Measurements from ENCODE around the gene ZNF593.

ZNF593 gene

GRCh38 chr1:26169669-26170471 lies at the start of gene ZNF593:
ZNF593 (plus strand) TSS chr1:26169908; CDS start chr1:26169984, 76 bp downstream.
- peak; percentile 88 to 93 for DNase-seq (ENCODE audit: low spot score in 2 of 2)
- peak within 1 kb of the TSS; percentile 94 for H3K27ac Mint-ChIP-seq
- peak; percentile 94 for ATAC-seq (ENCODE audit: low read depth)
- peaks cover 1% of the 10 kb centered on the region for H3K27me3 Mint-ChIP-seq
- peak within 1 kb of the TSS; percentile 95 for H3K4me3 Mint-ChIP-seq
- no peaks in the 10 kb centered on the region for H3K9me3 Mint-ChIP-seq
- peaks cover 13% of the 10 kb centered on the region for H3K4me1 Mint-ChIP-seq
- H3K36me3 Mint-ChIP-seq = no peaks in the 10 kb centered on the region

GRCh38 chr1:26121854-26122773 lies 47.6 kb upstream of the ZNF593 start:
- Mint-ChIP-seq H3K9me3 (no peaks in the 10 kb centered on the region), H3K27me3 (no peaks in the 10 kb centered on the region), H3K4me1 (peaks cover 9% of the 10 kb centered on the region), H3K36me3 (peaks cover 7% of the 10 kb centered on the region), H3K27ac (no peak overlapping the region), H3K4me3 (no peak overlapping the region)
- ATAC-seq (ENCODE audit: low read depth) (no peak), DNase-seq (ENCODE audit: low spot score in 2 of 2) (no peak)

DNA sequence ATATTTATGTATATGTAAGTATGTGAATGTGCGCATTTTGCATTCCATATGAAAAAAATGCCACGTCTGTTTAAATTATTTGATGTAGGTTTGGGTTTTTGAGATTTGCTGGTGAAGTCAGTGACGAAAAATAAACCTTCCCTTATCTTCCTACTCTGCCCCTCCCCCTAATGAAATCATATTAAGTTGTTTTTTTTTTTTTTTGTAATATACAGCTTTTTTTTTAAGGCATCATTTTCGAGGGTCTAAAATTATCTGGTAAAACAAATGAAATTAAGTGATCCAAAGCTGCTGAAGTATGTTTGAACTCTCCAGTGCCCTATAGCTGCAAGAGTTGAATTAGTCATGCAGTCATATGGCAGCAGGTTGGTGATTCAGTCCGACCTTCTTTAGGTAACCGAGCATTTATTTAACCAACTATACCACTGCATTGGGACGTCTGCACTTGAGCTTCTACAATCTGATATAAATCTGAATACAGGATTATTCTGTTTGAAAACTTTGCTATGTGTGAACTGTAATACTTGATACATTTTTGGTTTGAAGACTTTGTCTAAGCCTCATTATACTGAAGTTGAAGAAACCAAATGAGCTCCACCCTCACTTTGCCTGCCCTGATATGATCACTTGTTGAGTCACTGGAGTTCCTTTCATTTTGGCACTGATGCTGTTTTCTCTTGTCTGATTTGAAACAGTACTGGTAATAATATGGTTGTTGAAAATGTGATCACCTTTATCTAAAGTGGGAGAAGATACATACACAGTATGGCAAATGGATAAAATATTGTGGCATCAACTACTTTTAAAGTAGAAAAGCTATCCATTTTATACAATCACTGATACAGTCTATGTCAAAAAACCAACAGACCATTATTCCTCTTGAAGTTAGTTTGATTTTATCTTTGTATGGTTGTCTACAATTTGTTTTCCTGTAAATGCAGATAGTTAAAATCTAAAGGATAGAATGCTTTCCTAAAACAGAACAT lies 46.4 kb upstream of the ZNF593 start:
- H3K4me3 Mint-ChIP-seq = no peak overlapping the region
- DNase-seq (ENCODE audit: low spot score in 2 of 2) (no peak), ATAC-seq (ENCODE audit: low read depth) (no peak)
- peaks cover 7% of the 10 kb centered on the region for H3K36me3 Mint-ChIP-seq
- H3K27me3 Mint-ChIP-seq = peaks cover 5% of the 10 kb centered on the region
- no peak overlapping the region for H3K27ac Mint-ChIP-seq
- peaks cover 12% of the 10 kb centered on the region for H3K4me1 Mint-ChIP-seq
- H3K9me3 Mint-ChIP-seq = no peaks in the 10 kb centered on the region

DNA sequence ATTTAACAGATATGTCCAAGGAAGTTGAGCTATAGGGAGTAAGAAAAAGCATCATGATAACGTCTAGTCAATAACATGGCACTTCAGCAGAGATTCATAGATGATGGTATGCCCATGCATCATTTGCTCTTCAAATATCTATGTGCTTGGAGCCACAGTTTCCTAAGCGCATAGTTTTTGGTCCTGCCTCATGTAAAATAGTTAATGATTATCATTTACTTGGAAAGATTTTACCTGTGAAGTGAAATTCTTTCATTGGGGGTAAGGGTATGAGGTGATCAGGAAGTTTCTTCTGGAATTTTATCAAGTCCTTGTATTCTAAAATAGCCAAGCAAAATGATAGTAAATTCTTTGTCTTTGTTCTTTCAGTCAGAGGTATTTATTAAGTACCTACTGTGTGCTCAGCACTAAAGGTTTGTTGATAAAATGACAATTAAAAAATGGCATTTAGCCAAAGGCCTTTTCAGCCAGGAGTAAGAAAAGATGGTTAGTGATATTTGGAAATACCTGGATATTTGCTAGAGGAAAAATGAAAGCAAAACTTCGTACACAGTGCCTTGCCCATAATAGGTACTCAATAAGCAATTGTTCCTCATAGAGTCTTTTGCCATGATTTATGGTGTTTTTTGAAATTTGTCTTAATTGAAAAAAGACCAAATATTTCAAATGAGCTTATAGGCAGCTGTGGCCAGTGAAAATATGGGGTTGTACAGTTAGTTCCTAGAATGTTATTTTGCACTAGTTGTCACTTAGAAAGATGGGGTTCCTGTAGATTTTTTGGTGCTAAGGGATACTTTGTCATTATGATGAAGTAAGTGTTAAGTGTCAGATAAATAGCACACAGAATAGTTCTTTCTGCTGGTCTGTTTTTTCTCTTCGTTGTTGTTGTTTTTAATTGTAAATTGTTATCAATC lies 45.0 kb upstream of the ZNF593 start:
- Mint-ChIP-seq H3K4me3 (no peak overlapping the region), H3K9me3 (no peaks in the 10 kb centered on the region), H3K27ac (no peak overlapping the region), H3K4me1 (peaks cover 13% of the 10 kb centered on the region), H3K27me3 (peaks cover 8% of the 10 kb centered on the region), H3K36me3 (peaks cover 7% of the 10 kb centered on the region)
- no peak for DNase-seq (ENCODE audit: low spot score in 2 of 2)
- no peak for ATAC-seq (ENCODE audit: low read depth)

DNA sequence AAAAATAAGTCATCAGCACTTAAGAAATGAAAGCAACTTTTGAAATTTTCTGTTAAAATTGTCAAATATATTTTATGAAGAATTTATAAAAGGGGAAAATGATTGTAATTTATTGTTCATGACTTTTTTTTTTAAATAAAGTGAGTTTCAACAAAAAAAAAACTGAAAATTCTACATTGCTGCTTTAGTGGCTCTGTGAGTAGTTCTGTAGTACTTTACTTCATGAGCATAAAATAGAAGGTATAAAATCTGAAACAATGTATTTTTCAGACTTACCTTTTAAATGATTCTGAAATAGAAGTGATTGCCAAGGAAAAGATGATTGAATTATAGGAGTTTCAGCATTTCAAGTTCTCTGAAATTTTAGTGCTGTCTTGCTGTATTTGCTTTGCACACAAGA lies 44.3 kb upstream of the ZNF593 start:
- peaks cover 8% of the 10 kb centered on the region for H3K27me3 Mint-ChIP-seq
- H3K9me3 Mint-ChIP-seq = no peaks in the 10 kb centered on the region
- no peak overlapping the region for H3K4me3 Mint-ChIP-seq
- ATAC-seq (ENCODE audit: low read depth) (no peak), DNase-seq (ENCODE audit: low spot score in 2 of 2) (no peak)
- peaks cover 11% of the 10 kb centered on the region for H3K4me1 Mint-ChIP-seq
- peaks cover 7% of the 10 kb centered on the region for H3K36me3 Mint-ChIP-seq
- no peak overlapping the region for H3K27ac Mint-ChIP-seq

DNA sequence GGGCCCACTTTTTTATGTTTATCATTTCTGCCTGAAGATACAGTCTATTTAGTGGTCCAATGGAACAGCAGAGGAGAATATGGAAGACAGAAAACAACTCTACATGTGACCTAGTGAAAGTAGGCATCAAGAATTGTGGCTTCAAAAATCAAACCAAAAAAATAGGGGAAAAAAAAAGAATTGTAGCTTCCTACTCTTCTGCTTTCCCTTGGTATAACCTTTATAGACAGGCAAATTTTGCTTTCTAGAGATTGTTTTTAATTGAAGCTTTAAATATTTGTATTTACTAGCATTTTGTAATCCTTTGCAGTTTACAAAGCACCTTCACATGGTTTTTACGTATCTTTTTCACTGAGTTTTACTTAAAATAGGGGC lies 43.8 kb upstream of the ZNF593 start:
- ATAC-seq (ENCODE audit: low read depth) (no peak), DNase-seq (ENCODE audit: low spot score in 2 of 2) (no peak)
- Mint-ChIP-seq H3K9me3 (no peaks in the 10 kb centered on the region), H3K4me1 (peaks cover 11% of the 10 kb centered on the region), H3K27ac (no peak overlapping the region), H3K36me3 (peaks cover 7% of the 10 kb centered on the region), H3K4me3 (no peak overlapping the region), H3K27me3 (peaks cover 8% of the 10 kb centered on the region)

- no peak for DNase-seq (ENCODE audit: low spot score in 2 of 2)
- Mint-ChIP-seq H3K4me3 (no peak overlapping the region), H3K4me1 (peaks cover 11% of the 10 kb centered on the region)
These were observed 43.2 kb upstream of the ZNF593 start for GRCh38 chr1:26126321-26127084.

GRCh38 chr1:26127235-26128163 lies 42.2 kb upstream of the ZNF593 start:
- H3K27me3 Mint-ChIP-seq = peaks cover 13% of the 10 kb centered on the region
- H3K27ac Mint-ChIP-seq = no peak overlapping the region
- H3K4me3 Mint-ChIP-seq = no peak overlapping the region
- DNase-seq (ENCODE audit: low spot score in 2 of 2) (no peak), ATAC-seq (ENCODE audit: low read depth) (no peak)
- H3K4me1 Mint-ChIP-seq = peaks cover 11% of the 10 kb centered on the region
- no peaks in the 10 kb centered on the region for H3K9me3 Mint-ChIP-seq
- peaks cover 4% of the 10 kb centered on the region for H3K36me3 Mint-ChIP-seq

More at GRCh38 chr1:26126321-26127084, 43.2 kb upstream of the ZNF593 start:
- peak; percentile 80 for ATAC-seq (ENCODE audit: low read depth)
- Mint-ChIP-seq H3K9me3 (no peaks in the 10 kb centered on the region), H3K36me3 (peaks cover 7% of the 10 kb centered on the region), H3K27me3 (peaks cover 11% of the 10 kb centered on the region), H3K27ac (no peak overlapping the region)

- Mint-ChIP-seq H3K36me3 (peaks cover 2% of the 10 kb centered on the region), H3K4me1 (peaks cover 8% of the 10 kb centered on the region), H3K9me3 (no peaks in the 10 kb centered on the region), H3K4me3 (no peak overlapping the region), H3K27ac (no peak overlapping the region), H3K27me3 (peaks cover 14% of the 10 kb centered on the region)
- no peak for ATAC-seq (ENCODE audit: low read depth)
- DNase-seq (ENCODE audit: low spot score in 2 of 2) = no peak
These were observed 39.9 kb upstream of the ZNF593 start for GRCh38 chr1:26129778-26130177.

- Mint-ChIP-seq H3K9me3 (no peaks in the 10 kb centered on the region), H3K27me3 (peaks cover 14% of the 10 kb centered on the region), H3K36me3 (peaks cover 2% of the 10 kb centered on the region), H3K4me3 (no peak overlapping the region), H3K27ac (no peak overlapping the region), H3K4me1 (peaks cover 8% of the 10 kb centered on the region)
- no peak for DNase-seq (ENCODE audit: low spot score in 2 of 2)
- no peak for ATAC-seq (ENCODE audit: low read depth)
These were observed 39.0 kb upstream of the ZNF593 start for GRCh38 chr1:26130695-26131094.

GRCh38 chr1:26132128-26132833 lies 37.4 kb upstream of the ZNF593 start:
- H3K36me3 Mint-ChIP-seq = peaks cover 2% of the 10 kb centered on the region
- DNase-seq (ENCODE audit: low spot score in 2 of 2) = no peak
- no peak for ATAC-seq (ENCODE audit: low read depth)
- H3K27ac Mint-ChIP-seq = no peak overlapping the region
- no peaks in the 10 kb centered on the region for H3K9me3 Mint-ChIP-seq
- H3K4me3 Mint-ChIP-seq = no peak overlapping the region
- peaks cover 5% of the 10 kb centered on the region for H3K4me1 Mint-ChIP-seq
- peaks cover 14% of the 10 kb centered on the region for H3K27me3 Mint-ChIP-seq

Measured in memory B cell (primary cell).